ENCODE measurements around the gene ABHD16A.

Gene ABHD16A

GRCh38 chr6:31689249-31690110 lies 13.6 kb downstream of the ABHD16A start:
- DNase-seq (ENCODE audit: low read depth in 2 of 2), result no peak

- no peak for DNase-seq (ENCODE audit: low read depth in 2 of 2)
Observed at GRCh38 chr6:31687860-31688693, 15.0 kb downstream of the ABHD16A start.

DNA sequence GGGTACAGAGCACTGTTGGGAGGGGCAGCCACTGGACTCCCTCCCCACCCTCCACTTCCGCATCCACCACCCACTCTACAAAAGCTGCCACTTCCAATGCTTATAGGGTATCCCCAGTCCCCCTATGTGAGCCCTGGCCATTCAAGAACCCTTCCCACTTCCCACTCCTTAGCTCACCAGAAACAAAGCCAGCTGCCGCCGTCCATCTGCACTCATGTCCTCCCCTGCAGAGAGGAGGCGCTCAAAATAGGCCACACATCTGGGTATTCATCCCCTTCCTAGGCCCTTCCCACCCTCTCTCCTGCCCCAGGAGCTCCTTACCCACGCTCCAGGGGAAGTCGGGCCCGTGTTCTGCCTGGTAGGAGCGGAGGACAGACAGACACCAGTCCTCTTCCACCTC lies 15.8 kb downstream of the ABHD16A start:
- DNase-seq (ENCODE audit: low read depth in 2 of 2), result no peak

- DNase-seq (ENCODE audit: low read depth in 2 of 2), result no peak
Observed at GRCh38 chr6:31686483-31686882, 16.6 kb downstream of the ABHD16A start.

- no peak for DNase-seq (ENCODE audit: low read depth in 2 of 2)
Observed at GRCh38 chr6:31683591-31683990, 19.5 kb downstream of the ABHD16A start.

- peak in 1 of 2 experiments; percentile 39 for DNase-seq (ENCODE audit: low read depth in 2 of 2)
Observed at GRCh38 chr6:31681135-31681671, 21.9 kb downstream of the ABHD16A start.

GRCh38 chr6:31680226-31681134 lies 22.6 kb downstream of the ABHD16A start, which contains the start of gene LY6G5C:
LY6G5C (minus strand) TSS chr6:31681067; CDS start chr6:31680373, 694 bp downstream.
- DNase-seq (ENCODE audit: low read depth in 2 of 2), result peak in 1 of 2 experiments; percentile 50

DNA sequence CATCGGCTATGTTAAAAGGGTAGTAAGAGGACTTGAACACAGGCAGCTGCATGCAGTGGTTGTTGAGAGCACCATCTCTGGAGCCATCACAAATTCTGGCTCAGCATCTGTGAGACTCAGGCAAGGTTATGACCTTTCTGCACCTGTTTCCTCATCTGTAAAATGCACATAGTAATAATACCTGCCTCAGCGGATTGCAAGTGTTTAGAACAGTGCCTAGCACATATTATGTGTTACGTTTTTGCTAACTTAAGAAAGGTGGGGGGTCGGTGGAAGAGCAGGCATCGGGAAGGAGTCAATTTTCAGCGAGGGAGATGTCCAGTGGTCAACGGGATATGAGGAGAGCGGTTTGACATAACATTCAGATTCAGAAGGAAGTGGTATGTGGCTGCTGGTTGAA lies 25.2 kb downstream of the ABHD16A start:
- DNase-seq (ENCODE audit: low read depth in 2 of 2), result no peak

DNA sequence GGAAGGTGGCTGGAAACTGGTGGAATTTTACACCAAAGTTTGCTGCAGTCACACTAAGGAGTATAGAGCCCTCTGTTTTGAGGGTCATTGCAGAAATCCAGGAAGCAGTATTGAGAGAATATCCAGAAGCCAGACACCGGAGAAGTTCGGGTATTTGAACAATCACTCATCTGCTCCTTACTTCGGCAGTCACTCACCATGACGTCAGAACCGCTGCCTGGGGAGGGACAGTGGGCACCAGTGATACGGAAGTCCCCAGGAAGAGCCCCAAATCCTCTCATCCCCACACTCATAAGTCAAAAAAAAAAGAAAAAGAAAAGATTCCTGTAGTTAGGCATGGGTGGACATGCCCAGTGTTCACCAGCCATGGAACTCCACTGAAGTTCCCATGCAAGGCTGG lies 26.2 kb downstream of the ABHD16A start:
- no peak for DNase-seq (ENCODE audit: low read depth in 2 of 2)

DNA sequence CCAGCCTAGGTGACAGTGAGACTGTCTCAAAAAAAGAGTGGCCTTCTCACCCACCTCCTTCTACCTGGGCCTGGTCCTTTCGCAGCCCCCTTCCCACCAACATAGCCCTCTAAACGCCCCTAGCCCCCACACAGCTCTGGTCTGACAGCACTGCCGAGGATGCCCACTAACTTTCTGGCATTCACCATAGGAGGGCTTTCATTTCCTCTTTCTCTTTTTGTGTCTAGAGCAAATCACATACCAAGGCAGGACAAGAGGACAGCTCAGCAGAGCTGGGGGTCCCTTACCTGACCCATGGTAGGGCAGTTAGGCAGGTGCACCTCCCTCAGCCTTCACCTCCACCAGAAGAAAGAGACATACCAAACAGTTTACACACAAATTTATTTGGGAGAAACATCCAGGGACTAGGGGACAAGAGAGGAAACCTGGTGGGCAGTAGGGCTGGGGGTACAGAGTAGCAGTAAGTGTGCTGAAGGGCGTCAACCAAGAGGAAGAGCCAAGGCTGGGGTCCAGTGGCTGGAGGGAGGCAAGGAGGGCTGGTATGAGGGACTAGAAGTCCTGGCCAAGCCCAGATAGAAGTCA lies 26.7 kb downstream of the ABHD16A start:
- no peak for DNase-seq (ENCODE audit: low read depth in 2 of 2)

DNA sequence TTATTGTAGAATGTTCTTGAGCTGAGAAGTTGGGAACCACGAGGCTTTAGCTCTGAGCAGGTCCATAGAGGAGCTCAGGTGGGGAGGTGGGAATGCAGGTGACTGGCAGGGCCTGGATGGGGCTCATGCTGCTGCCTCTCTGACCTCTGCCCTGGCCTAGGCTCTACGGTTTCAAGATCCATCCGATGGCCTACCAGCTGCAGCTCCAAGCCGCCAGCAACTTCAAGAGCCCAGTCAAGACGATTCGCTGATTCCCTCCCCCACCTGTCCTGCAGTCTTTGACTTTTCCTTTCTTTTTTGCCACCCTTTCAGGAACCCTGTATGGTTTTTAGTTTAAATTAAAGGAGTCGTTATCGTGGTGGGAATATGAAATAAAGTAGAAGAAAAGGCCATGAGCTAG lies 33.4 kb downstream of the ABHD16A start, which contains the start of gene LY6G5B:
TSS of gene LY6G5B (plus strand) at position 301 of the 400 bp plus-strand sequence. CDS start 975 bp downstream, outside the sequence.
- DNase-seq (ENCODE audit: low read depth in 2 of 2), result no peak

DNA sequence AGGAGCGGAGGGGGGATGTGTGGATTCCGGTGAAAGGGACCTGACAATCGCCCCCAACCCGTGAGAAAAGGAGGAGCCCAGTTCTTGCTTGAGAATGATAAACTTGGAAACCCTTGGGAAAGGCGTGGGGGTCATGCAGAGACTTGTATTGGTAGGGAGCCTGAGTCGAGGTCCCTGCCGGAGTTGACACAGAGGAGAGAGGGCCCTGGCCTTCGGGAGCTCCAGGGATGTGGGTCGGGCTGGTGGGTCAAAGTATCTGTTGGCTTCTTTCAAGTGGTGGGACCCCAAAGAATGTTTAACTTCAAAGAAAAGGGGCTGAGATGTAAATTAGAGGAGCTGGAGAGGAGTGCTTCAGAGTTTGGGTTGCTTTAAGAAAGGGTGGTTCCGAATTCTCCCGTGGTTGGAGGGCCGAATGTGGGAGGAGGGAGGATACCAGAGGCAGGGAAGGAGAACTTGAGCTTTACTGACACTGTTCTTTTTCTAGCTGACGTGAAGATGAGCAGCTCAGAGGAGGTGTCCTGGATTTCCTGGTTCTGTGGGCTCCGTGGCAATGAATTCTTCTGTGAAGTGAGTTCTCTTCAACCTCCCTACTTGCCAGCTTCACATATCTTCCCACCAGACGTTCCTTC lies 36.7 kb downstream of the ABHD16A start:
- DNase-seq (ENCODE audit: low read depth in 2 of 2), result no peak

DNA sequence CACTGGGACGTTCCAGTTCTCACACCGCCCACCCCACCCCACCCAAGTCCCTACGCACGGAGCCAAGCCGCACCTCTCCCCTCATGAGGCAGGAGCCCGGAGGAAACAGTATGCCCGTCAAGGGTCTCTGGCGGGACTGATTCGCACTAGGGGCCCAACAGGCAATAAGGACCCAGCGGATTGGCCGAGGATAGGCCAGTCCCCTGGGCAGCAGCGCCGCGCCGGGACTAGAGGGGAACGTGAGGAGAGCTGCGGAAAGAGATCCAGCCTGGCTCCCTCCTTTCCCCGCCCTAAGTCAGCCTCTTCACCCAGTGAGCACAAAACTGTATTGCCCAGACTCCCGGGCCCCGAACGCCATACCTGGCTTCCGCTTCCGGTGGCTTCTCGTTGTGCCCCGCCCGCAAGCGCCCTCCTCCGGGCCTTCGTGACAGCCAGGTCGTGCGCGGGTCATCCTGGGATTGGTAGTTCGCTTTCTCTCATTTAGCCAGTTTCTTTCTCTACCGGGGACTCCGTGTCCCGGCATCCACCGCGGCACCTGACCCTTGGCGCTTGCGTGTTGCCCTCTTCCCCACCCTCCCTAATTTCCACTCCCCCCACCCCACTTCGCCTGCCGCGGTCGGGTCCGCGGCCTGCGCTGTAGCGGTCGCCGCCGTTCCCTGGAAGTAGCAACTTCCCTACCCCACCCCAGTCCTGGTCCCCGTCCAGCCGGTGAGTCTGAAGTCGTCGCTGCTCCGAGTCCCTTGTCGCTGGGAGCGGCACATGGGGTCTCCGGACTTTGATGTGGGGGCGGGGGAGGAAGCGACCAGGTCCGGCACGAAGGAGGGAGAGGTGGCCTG lies 37.4 kb downstream of the ABHD16A start, which contains the start of gene CSNK2B:
TSS of gene CSNK2B (plus strand) at position 580 of the 836 bp plus-strand sequence. CDS start 752 bp downstream, outside the sequence.
- peak; percentile 96 to 97 for DNase-seq (ENCODE audit: low read depth in 2 of 2)

- DNase-seq (ENCODE audit: low read depth in 2 of 2), result peak; percentile 81 to 87
Observed at GRCh38 chr6:31664790-31665500, 38.2 kb downstream of the ABHD16A start, which contains the start of gene GPANK1. GPANK1 (minus strand) TSS chr6:31664997; CDS start chr6:31664478, 519 bp downstream.

GRCh38 chr6:31663961-31664789 lies 38.9 kb downstream of the ABHD16A start:
- no peak for DNase-seq (ENCODE audit: low read depth in 2 of 2)

GRCh38 chr6:31663126-31663960 lies 39.8 kb downstream of the ABHD16A start:
- DNase-seq (ENCODE audit: low read depth in 2 of 2), result no peak

Measured in stimulated activated CD4-positive, alpha-beta T cell treated with anti-CD3 and anti-CD28 coated beads, Interleukin-12 subunit alpha, Interleukin-12 subunit beta, amount 100 ng/mL, for 24 hours (primary cell).